ENCODE data around the gene PARD3.

DNA sequence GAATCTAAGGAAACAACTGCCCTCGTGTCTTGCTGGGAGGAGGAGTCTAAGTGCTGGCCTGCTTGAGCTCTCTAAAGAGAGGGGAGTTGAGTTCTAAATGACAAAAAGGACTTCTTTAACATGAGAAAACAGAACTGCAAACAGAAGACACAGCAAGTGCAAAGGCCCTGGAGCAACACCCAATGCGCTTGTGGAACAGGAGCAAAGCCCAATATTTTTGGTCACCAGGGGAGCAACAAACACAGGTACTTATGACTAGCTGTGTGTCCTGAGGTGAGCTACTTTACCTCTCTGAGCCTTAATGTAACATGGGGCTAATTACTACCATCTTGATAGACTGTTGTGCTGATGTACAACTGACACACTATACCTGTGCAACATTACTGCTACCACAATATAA lies 634.3 kb downstream of the PARD3 start:
- no peak for TF ChIP-seq CTCF (conservative IDR thresholded peaks at IDR 0.05)
- no peak for TF ChIP-seq EZH2 (IDR thresholded peaks at IDR 0.05; ENCODE audit: low read depth)
